ENCODE results near the gene KRT3. TPM values are rescaled to one million over a fixed set of nuclear protein-coding genes. Genes with fewer than 3 reads are reported as not detected.
A peak's percentile ranks its signal among the peaks of the same experiment; 100 is the strongest.

The KRT3 gene
- total RNA-seq, 1 experiment from 2014 or later = not detected

- Histone ChIP-seq H3K79me2 (ENCODE audit: insufficient read depth, low read length) (no peaks in the 10 kb centered on the region), H2AFZ (ENCODE audit: low read depth, low read length, poor library complexity, severe bottlenecking) (no peak overlapping the region), H4K20me1 (ENCODE audit: insufficient read depth) (no peaks in the 10 kb centered on the region), H3K4me1 (ENCODE audit: control insufficient read depth in 1 of 2, insufficient read depth in 2 of 2, low read length in 2 of 2) (peaks cover 0 to 18% of the 10 kb centered on the region in 2 experiments; a peak in 2 of 4 replicates), H3K36me3 (ENCODE audit: control insufficient read depth in 1 of 2, insufficient read depth in 2 of 2, low read length in 2 of 2) (no peaks in the 10 kb centered on the region), H3K9me2 (ENCODE audit: insufficient read depth) (no peaks in the 10 kb centered on the region), H3K4me2 (ENCODE audit: low read length) (peak overlapping the region; percentile 3; the same call in 1 of the 2 replicates), H3K9ac (ENCODE audit: low read length) (no peak overlapping the region), H3K9me3 (ENCODE audit: control insufficient read depth in 1 of 2, insufficient read depth in 1 of 2, low read depth in 1 of 2, low read length in 2 of 2) (no peaks in the 10 kb centered on the region), H3K4me3 (replicated peaks in 1 of 2; ENCODE audit: low read depth in 1 of 2, low read length in 2 of 2) (no peak overlapping the region), H3K27ac (ENCODE audit: low read depth, low read length) (no peak overlapping the region), H3K27me3 (ENCODE audit: insufficient read depth, low read length) (peaks cover 10% of the 10 kb centered on the region; the same call in 1 of the 2 replicates)
- ChIA-PET RAD21 (ENCODE audit: low non-redundant PET in 1 of 2, low total read pairs in 2 of 2, uncharacterized antibody in 2 of 2, unreplicated experiment in 2 of 2) (no interaction called here), CTCF (interaction anchor here (1.0 kb wide), 1 partner anchor 694 kb away, joined by 3 read pairs; no protein-coding TSS in a partner anchor), POLR2A (no interaction called here)
- DNase-seq (ENCODE audit: low read depth, low spot score) = no peak
- TF ChIP-seq EZH2phosphoT487 (IDR thresholded peaks at IDR 0.05; ENCODE audit: borderline replicate concordance) (no peak), CBX3 (IDR thresholded peaks at IDR 0.05; ENCODE audit: low read depth) (no peak), ELF1 (IDR thresholded peaks at IDR 0.05; ENCODE audit: borderline replicate concordance, low read depth) (no peak), EGR1 (IDR thresholded peaks at IDR 0.05; ENCODE audit: low read depth) (no peak), SIN3A (IDR thresholded peaks at IDR 0.05; ENCODE audit: low read depth) (no peak), YY1 (IDR thresholded peaks at IDR 0.05; ENCODE audit: extremely low read depth, insufficient replicate concordance, low read depth, low read length) (no peak), POLR2AphosphoS5 (IDR thresholded peaks at IDR 0.05; ENCODE audit: low read depth, low read length) (no peak), POLR2A (IDR thresholded peaks at IDR 0.05; ENCODE audit: borderline replicate concordance, extremely low read depth, insufficient read depth, insufficient read length) (no peak), JUND (IDR thresholded peaks at IDR 0.05) (no peak), RAD21 (IDR thresholded peaks at IDR 0.05; ENCODE audit: low read depth) (no peak)
- no peak for ATAC-seq
- intact Hi-C loops (cut with micrococcal nuclease) = no loop called here
- BruUV-seq (replicated peaks) = no TSS peak
Observed at GRCh38 chr12:52837413-52837741, 41.5 kb upstream of the KRT3 start.

GRCh38 chr12:52836491-52837412 is 40.8 kb upstream of the KRT3 start:
- H3K27me3 ChIP-seq (ENCODE audit: insufficient read depth, low read length) = peaks cover 7% of the 10 kb centered on the region; the same call in 1 of the 2 replicates
- no TSS peak for BruUV-seq (replicated peaks)
- ChIA-PET RAD21 (ENCODE audit: low non-redundant PET in 1 of 2, low total read pairs in 2 of 2, uncharacterized antibody in 2 of 2, unreplicated experiment in 2 of 2) (no interaction called here), CTCF (no interaction called here), POLR2A (no interaction called here)
- H3K4me2 ChIP-seq (ENCODE audit: low read length) = 0 out of 2 replicates have a peak overlapping the region, but pooled peaks have one; percentile 3
- no peak overlapping the region for H3K4me3 ChIP-seq (replicated peaks in 1 of 2; ENCODE audit: low read depth in 1 of 2, low read length in 2 of 2)
- H3K9me2 ChIP-seq (ENCODE audit: insufficient read depth) = no peaks in the 10 kb centered on the region
- ATAC-seq = no peak
- peaks cover 0 to 18% of the 10 kb centered on the region in 2 experiments; a peak in 2 of 4 replicates for H3K4me1 ChIP-seq (ENCODE audit: control insufficient read depth in 1 of 2, insufficient read depth in 2 of 2, low read length in 2 of 2)
- no peak overlapping the region for H3K27ac ChIP-seq (ENCODE audit: low read depth, low read length)
- intact Hi-C loops (cut with micrococcal nuclease) = no loop called here
- H3K79me2 ChIP-seq (ENCODE audit: insufficient read depth, low read length) = no peaks in the 10 kb centered on the region
- H3K9ac ChIP-seq (ENCODE audit: low read length) = no peak overlapping the region
- no peaks in the 10 kb centered on the region for H4K20me1 ChIP-seq (ENCODE audit: insufficient read depth)
- no peaks in the 10 kb centered on the region for H3K9me3 ChIP-seq (ENCODE audit: control insufficient read depth in 1 of 2, insufficient read depth in 1 of 2, low read depth in 1 of 2, low read length in 2 of 2)
- no peaks in the 10 kb centered on the region for H3K36me3 ChIP-seq (ENCODE audit: control insufficient read depth in 1 of 2, insufficient read depth in 2 of 2, low read length in 2 of 2)
- DNase-seq (ENCODE audit: low read depth, low spot score) = no peak
- no peak overlapping the region for H2AFZ ChIP-seq (ENCODE audit: low read depth, low read length, poor library complexity, severe bottlenecking)
- TF ChIP-seq RAD21 (IDR thresholded peaks at IDR 0.05; ENCODE audit: low read depth) (no peak), TCF7L2 (IDR thresholded peaks at IDR 0.05; ENCODE audit: borderline replicate concordance, extremely low read depth, insufficient read depth, insufficient read length) (no peak), EGR1 (IDR thresholded peaks at IDR 0.05; ENCODE audit: low read depth) (no peak), YY1 (IDR thresholded peaks at IDR 0.05; ENCODE audit: extremely low read depth, insufficient replicate concordance, low read depth, low read length) (no peak), FOSL1 (IDR thresholded peaks at IDR 0.05; ENCODE audit: low read depth) (no peak), JUND (IDR thresholded peaks at IDR 0.05) (no peak), POLR2A (IDR thresholded peaks at IDR 0.05; ENCODE audit: borderline replicate concordance, extremely low read depth, insufficient read depth, insufficient read length) (no peak), REST (IDR thresholded peaks at IDR 0.05; ENCODE audit: low read depth) (no peak), CEBPB (IDR thresholded peaks at IDR 0.05; ENCODE audit: low read depth) (no peak), ZNF274 (IDR thresholded peaks at IDR 0.05; ENCODE audit: low read depth, low read length) (no peak), ATF3 (IDR thresholded peaks at IDR 0.05) (no peak), CBX3 (IDR thresholded peaks at IDR 0.05; ENCODE audit: low read depth) (no peak)

All from HCT116 (cell line).